Measurements from ENCODE around the gene PSMD11. TPM values are rescaled to one million over a fixed set of nuclear protein-coding genes. Genes with fewer than 3 reads are reported as not detected.

The PSMD11 gene
- total RNA-seq, 3 donors from 2014 or later, result 49.2 to 61.9 (median 56.6) TPM

Other genes starting within 250 kb of the PSMD11 start
- 1 to 10 TPM in 1 of 3 donors, under 1 TPM in 2; 0.16 to 2.0 (median 0.73) TPM for gene RHBDL3, start 178.7 kb upstream of the PSMD11 start, total RNA-seq
- 10 to 100 TPM; 11.5 to 16.5 (median 14.7) TPM for gene C17orf75, start 102.3 kb upstream of the PSMD11 start, total RNA-seq
- gene ZNF207, start 94.4 kb upstream of the PSMD11 start, total RNA-seq, result 100 to 1,000 TPM; 145 to 238 (median 172) TPM
- under 1 TPM; 0.66 to 0.88 (median 0.80) TPM for gene CDK5R1, start 42.5 kb downstream of the PSMD11 start, total RNA-seq